ENCODE results near the gene TRPM5.
"Not testable (repeated sequence)": the region's sequence is repeated elsewhere in the genome, so short reads cannot be mapped to it uniquely, and the experiment has no call there.

TRPM5 gene

DNA sequence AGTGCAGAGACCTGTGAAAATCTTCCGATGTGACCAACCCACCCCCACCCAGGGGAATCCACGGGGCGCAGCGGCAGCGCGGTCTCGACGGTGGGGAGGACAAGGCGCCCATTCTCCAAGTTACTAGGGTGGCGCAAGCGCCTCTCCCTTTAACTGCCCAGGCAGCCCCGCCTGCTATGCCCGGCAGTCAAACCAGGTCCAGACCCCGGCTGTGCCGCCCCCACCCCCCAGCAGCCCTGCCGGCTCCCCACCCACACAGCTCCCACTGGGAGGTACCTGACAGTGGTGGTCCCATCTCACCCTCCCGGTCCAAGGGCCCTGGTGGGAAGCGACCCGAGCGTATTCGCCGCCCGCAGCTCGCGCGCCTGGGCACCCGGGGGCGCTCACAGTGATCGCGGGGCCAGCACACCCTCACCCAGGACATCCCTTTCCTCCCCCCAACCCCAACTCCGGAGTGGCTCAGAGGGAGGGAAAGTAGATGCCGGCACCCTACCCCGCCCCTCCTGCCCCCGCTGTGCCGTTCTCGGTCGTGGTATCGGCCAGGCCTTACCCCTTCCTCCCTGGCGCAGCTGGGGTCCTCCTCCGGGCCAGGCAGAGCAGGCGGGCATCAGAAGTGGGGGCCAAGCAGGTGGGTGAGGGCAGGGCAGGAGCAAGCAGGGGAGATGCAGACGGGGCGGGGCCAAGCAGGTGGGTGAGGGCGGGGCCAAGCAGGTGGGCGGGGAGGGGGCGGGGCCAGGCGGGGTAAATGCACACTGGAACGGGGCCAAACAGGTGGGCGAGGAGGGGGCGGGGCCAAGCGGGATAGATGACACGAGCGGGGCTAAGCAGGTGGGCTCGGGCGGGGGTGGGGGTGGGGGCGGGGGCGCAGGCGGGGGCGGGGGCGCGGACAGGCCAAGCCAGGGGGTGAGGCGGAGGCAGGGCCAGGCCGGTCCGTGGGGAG, at the start of gene TRPM5:
TSS of gene TRPM5 (minus strand) at position 634 of the 940 bp plus-strand sequence. CDS start 21,478 bp downstream, outside the sequence.
- no peak for DNase-seq

GRCh38 chr11:2489083-2489482, 44.8 kb upstream of the TRPM5 start:
- no peak for DNase-seq

- no peak for DNase-seq
Observed at GRCh38 chr11:2488004-2488403, 43.7 kb upstream of the TRPM5 start.

DNA sequence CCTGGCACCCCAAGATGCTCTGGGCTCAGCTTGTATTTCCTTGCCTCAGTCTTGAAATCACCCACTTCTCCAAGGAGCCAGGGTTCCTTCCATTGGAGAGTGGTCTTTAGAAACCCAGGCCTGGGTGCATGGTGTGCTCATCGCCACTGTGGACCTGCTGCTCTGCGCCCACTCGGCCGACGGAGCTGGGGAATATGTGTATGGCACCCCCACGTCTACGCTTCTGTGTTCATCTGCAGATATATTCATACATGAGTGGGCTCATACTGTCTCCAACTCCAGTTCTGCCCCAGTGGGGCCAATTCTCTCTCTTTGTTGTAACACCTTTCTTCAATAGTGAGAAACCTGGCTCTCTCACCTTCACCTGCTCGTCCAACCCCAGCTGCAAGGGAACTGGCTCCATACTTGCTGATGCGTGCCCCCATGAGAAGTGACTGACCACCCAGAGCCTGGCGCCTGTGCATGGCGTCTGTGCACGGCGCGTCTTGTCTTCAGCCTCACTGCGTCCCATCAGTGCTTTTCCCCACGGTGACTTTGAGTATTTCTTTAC, 40.3 kb upstream of the TRPM5 start:
- no peak for DNase-seq

DNA sequence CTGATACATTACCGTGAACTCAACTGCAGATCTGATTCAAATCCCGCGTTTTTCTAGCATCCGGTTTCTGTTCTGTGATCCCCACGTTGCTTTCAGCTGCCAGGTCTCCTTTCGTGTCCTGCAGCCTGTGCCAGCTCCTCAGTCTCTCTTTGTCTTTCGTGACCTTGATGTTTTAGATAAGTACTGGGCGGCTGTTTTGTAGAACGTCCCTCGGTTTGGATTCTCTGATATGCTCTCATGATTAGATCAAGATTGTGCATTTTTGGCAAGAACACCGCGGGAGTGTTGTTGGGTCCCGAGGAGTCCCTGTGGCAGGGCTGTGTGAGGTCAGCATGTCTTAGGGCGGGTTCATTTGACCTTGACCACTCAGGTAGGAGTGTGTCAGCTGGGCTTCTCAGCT, 39.1 kb upstream of the TRPM5 start:
- DNase-seq, result peak; percentile 79

GRCh38 chr11:2482745-2483144, 38.4 kb upstream of the TRPM5 start:
- DNase-seq, result peak; percentile 30

DNA sequence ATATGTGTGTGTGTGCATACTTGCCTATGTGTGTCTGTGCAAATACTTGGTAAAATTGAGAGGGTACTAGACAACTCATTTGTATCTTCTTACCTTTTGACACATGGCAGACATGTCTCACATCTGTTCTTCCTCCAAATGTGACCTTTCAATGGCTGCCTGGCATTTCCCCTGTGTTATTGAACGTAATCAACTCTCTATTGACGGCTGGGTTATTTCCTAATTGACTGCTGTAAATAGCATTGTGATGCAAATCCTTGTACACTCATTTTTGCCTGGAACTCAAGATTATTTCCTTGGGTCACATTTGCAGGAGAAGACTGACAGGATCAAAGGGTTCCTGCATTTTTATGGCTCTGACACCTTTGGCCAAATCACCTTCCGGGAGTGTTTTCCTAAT, 37.9 kb upstream of the TRPM5 start:
- peak; percentile 58 for DNase-seq

DNA sequence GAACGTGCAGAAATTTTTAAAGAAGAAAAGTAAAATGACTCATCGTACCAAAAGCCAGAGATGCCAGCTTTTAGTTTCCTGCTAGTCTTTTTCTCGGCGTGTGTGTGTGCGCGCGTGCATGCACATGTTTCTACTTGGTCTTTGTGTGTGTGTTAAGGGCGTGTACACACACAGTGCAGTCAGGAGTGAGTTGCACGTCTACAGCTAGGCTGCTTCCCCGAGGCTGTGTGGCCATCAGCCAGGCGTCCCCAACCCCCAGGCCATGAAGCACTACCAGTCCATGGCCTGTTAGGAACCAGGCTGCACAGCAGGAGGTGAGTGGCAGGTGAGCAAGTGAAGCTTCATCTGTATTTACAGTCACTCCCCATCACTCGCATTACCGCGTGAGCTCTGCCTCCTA, 36.9 kb upstream of the TRPM5 start:
- DNase-seq, result no peak

- no peak for DNase-seq
Observed at GRCh38 chr11:2480874-2481220, 36.5 kb upstream of the TRPM5 start.

- not testable (repeated sequence) for DNase-seq
Observed at GRCh38 chr11:2480067-2480873, 36.0 kb upstream of the TRPM5 start.

GRCh38 chr11:2477936-2478335, 33.6 kb upstream of the TRPM5 start:
- no peak for DNase-seq

DNA sequence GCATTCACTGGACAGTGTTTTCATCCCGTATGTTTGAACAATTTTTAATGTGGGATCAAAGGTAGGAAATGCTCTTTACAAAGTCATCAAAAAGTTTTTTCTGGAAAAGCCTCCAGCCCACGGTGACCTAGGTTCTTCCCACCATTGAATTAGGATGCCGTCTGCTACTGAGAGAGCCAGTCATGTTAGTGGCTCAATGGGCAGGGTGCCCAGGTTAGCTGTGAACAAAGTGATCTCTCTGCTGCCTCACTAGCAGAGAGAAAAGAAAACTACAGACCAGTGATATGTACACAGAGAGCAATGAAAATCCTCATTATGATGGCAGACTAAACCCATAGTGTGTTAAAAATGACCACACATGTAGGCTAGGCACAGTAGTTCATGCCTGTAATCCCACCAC, 32.9 kb upstream of the TRPM5 start:
- no peak for DNase-seq

- no peak for DNase-seq
Observed at GRCh38 chr11:2475136-2475918, 31.0 kb upstream of the TRPM5 start.

DNA sequence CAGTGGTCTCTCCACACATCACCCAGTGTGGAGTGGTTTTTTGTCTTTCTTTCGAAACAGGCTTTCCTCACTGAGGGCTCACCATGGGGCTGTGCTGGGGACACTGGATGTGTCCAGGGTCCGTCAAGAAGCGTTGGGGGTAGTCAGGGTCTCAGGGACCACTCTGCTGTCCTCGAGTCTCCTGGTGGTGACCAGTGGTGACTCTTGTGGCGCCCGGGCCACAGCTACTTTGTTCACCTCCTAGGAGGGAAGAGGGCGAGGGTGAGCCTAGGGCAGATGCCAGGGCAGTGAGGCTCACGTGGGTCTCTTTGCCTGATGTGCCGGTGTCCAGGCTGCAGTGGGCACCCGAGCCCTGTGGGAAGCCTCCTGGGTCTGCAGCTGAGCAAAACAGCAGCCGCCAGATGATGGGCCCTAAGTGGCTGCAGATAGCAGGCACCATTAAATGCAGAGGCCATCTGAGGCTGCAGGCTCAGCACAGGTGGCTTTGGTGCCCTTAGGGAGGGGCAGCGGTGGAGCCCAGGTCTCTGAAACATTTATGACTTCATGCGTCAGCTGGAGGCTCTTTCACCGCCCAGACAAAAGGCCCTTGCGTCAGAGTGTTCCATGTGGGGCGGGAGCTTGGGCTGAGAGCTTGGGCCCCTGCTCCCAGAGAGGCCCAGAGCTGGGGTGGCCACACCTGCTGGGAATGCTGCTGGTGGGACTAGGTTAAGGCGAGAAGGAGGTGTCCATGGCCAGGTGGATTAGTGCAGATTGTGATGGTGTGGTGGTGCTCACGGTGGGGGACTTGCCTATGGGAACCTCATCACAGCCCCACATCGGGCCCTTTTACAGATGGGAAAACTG, 30.0 kb upstream of the TRPM5 start:
- peak; percentile 60 for DNase-seq

DNA sequence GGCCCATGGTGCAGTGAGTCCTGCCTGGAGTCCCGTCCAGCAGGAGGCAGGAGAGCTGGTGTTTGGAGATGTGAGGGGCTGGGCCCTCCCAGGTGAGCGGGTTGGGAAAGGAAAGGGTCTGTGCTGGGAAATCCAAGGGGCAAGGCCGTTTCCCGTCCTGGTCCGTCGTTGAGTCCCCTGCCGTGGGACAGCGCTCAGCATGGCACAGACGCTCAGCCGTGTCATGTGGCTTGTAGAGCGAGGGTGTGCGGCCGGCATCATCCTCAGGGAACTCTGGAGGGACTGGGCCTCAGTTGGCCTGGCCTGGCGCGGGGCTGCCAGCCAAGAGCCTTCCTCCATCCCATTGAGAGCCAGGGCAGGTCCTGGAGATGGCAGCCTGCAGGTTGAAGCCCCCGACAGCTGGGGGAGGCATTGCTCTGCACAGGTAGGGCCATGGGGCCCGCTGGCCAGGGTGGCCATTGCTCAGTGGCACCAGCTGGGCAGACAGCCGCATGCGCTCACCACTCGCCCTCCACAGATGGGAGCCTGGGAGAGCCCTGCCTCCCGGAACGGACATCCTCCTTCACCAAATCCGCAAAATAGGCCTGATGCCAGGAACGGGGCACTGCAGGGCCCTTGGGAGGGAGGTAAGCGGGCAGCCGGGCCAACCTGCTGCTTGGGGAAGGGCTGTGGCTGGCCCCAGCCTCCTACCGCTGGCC, 29.2 kb upstream of the TRPM5 start:
- no peak for DNase-seq

DNA sequence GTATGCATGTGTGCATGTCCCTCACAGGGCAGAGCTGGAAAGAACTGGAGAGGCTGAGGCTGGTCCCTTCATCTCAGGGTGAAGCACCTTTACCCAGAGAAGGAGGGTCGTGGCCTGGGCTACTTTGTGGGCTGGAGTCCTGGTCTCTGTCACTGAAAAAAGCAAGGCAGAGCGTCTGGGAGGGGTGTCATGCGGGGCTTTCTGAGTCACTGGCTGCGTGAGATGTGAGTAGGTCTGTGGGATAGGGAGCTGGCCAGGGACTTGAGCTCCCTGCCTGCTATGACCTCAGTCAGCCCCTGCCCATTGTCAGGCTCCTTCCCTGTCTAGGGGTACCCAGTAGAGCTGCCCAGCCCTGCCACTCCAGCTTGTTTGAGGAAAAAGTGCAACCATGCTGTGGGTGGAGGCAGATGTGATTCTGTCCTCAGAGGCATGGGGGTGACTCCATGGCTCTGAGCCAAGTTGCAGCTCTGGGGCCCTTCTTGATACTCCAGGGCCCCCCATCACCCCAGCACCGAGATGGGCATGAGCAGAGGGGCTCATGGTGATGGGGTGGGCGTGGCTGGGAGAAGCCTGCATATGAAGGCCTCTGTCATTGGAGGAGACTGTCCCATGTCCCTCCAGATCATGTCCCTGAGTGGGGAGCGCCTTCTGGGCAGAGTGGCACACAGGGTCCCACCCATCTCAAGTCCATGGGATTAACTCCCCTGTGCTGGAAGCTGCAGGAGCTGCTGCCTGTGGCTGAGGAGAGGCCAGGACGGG, 28.3 kb upstream of the TRPM5 start:
- DNase-seq, result no peak

GRCh38 chr11:2471804-2472096, 27.4 kb upstream of the TRPM5 start:
- no peak for DNase-seq

DNA sequence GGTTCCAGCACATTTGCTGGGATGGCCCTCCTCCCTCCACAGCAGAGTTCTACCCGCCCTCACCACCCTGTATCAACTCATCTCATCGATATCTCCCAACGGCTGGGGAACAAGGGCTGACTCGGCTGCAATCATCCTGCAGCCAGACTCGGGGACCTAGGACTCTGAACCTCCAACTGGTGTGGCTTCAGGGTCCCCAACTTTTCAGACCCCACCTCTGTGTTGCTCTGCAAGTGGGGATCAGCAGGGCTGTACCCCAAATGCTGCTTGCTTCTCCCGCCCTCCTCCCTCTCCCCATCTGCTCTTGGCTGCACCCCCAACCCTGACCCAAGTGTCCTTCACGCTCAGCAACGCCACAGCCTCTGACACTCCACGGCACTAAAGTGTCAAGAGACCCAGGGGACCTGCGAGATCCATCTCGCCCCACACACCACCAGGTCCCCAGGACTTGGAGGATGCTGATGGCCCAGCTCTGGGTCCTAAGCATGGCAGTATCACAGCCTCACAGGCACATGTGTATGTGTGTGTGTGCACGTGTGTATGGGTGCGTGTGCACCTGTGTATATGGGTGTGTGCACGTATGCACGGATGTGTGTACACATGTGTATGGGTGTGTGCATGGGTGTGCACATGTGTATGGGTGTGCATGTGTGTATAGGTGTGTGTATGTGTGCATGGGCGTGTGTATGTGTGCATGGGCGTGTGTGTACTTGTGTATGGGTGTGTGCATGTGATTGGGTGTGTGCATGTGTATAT, 26.9 kb upstream of the TRPM5 start:
- DNase-seq, result no peak

DNA sequence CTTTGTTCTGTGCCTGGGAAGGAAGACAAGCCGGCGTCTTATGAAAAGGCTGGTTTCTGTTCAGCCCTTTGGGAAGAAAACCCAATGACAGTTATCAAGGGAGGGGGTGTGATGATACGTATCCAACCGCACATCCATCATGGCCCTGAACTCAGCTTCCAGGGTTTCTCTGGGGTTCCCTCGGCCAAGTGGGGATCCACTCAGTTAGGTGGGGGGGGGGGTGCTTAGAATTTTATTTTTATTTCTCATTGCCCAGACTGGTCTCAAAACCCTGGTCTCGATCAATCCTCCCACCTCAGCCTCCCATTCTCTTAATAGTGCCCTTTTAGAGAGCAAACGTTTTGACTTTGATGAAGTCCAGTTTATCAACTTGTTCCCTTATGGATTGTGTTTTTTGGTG, 26.2 kb upstream of the TRPM5 start:
- DNase-seq, result no peak
